Thymus (tissue), 11 donors: Measurements from ENCODE around the gene MFNG. TPM values are rescaled to one million over a fixed set of nuclear protein-coding genes. Genes with fewer than 3 reads are reported as not detected.

Experiments
- DNase-seq, 9 donors: peaks; one replicate each; pipeline ENCODE4 v3.0.0-alpha.2; 2013; ENCODE audit warnings: low spot score in 9 of 9, low read depth in 6 of 9, missing footprints in 1 of 9
- H3K27ac ChIP-seq, 2 donors: one replicate each; pipeline ENCODE4 v1.5.1; 2013; ENCODE audit warnings: control low read depth in 1 of 2, low read depth in 1 of 2, low read length in 1 of 2, mild to moderate bottlenecking in 1 of 2, moderate library complexity in 1 of 2
- H3K27me3 ChIP-seq, 2 donors: one replicate each; pipeline ENCODE4 v1.5.1; 2013; ENCODE audit warnings: low read length in 1 of 2; ENCODE audit not compliant: control insufficient read depth in 2 of 2, insufficient read depth in 1 of 2
- H3K36me3 ChIP-seq, 2 donors: one replicate each; pipeline ENCODE4 v1.5.1; 2013; ENCODE audit warnings: low read length in 1 of 2, mild to moderate bottlenecking in 1 of 2, moderate library complexity in 1 of 2; ENCODE audit not compliant: control insufficient read depth in 2 of 2, insufficient read depth in 2 of 2
- H3K4me1 ChIP-seq, 2 donors: one replicate each; pipeline ENCODE4 v1.5.1; 2013; ENCODE audit warnings: low read length in 2 of 2; ENCODE audit not compliant: control insufficient read depth in 2 of 2, insufficient read depth in 2 of 2
- H3K4me3 ChIP-seq, 2 donors: one replicate each; pipeline ENCODE4 v1.5.1; 2013; ENCODE audit warnings: low read length in 2 of 2, control low read depth in 1 of 2, mild to moderate bottlenecking in 1 of 2
- H3K9me3 ChIP-seq, 2 donors: one replicate each; pipeline ENCODE4 v1.5.1; 2013; ENCODE audit warnings: low read length in 1 of 2, mild to moderate bottlenecking in 1 of 2; ENCODE audit not compliant: control insufficient read depth in 2 of 2, insufficient read depth in 1 of 2
- WGBS: extraction: QIAGEN DNeasy Blood & Tissue Kit; methylation state at CpG from one replicate; pipeline ENCODE4 v1.1.7; 2013; 5-methylcytosine and 5-hydroxymethylcytosine counted together
- polyA plus RNA-seq: library from polyadenylated mRNA; stranded (reverse); fragments of 200-250 nt; gene quantifications from one replicate; pipeline ENCODE4 v1.2.3, GENCODE V29; 2013
- total RNA-seq: library from RNA; stranded (reverse); fragments of 120-200 nt; gene quantifications from one replicate; pipeline ENCODE4 v1.2.4, GENCODE V29; 2013
- donor health status: healthy.

MFNG gene
- total and polyA plus RNA-seq, 2 donors: 27.7 to 56.4 TPM

GRCh38 chr22:37428649-37429586, 57.3 kb downstream of the MFNG start:
- peaks cover 0 to 5% of the 10 kb centered on the region in 2 donors for H3K9me3 ChIP-seq
- H3K27me3 ChIP-seq: peaks cover 21 to 82% of the 10 kb centered on the region in 2 donors
- peak in 8 of 9 donors; percentile 45 to 83 (median 67) for DNase-seq
- 39% methylated on average over 15 of the region's 15 CpGs for WGBS
- H3K27ac ChIP-seq: no peak overlapping the region
- no peaks in the 10 kb centered on the region for H3K36me3 ChIP-seq
- no peak overlapping the region for H3K4me3 ChIP-seq
- H3K4me1 ChIP-seq: peaks cover 30 to 46% of the 10 kb centered on the region in 2 donors

GRCh38 chr22:37427711-37428635, 58.2 kb downstream of the MFNG start:
- no peak for DNase-seq
- H3K9me3 ChIP-seq: peaks cover 0 to 5% of the 10 kb centered on the region in 2 donors
- no peaks in the 10 kb centered on the region for H3K36me3 ChIP-seq
- peak overlapping the region in 1 of 2 donors; percentile 58 for H3K4me3 ChIP-seq
- peaks cover 30 to 46% of the 10 kb centered on the region in 2 donors for H3K4me1 ChIP-seq
- 19% methylated on average over 59 of the region's 59 CpGs for WGBS
- no peak overlapping the region for H3K27ac ChIP-seq
- peaks cover 21 to 81% of the 10 kb centered on the region in 2 donors for H3K27me3 ChIP-seq

- H3K27me3 ChIP-seq: peaks cover 21 to 78% of the 10 kb centered on the region in 2 donors
- H3K9me3 ChIP-seq: peaks cover 0 to under 1% of the 10 kb centered on the region in 2 donors
- WGBS: under 1% methylated on average over 72 of the region's 72 CpGs
- H3K36me3 ChIP-seq: no peaks in the 10 kb centered on the region
- no peak for DNase-seq
- peaks cover 30 to 46% of the 10 kb centered on the region in 2 donors for H3K4me1 ChIP-seq
- H3K4me3 ChIP-seq: peak within 1 kb of the TSS in 1 of 2 donors; percentile 58
- no peak within 1 kb of the TSS for H3K27ac ChIP-seq
Measured at GRCh38 chr22:37427135-37427710, 59.0 kb downstream of the MFNG start, which contains the start of gene ELFN2. TSS of gene ELFN2 (minus strand) at chr22:37427479. CDS start at chr22:37375534, 51,945 bp downstream.

- Histone ChIP-seq H3K27ac (no peak overlapping the region), H3K4me1 (peaks cover 30 to 46% of the 10 kb centered on the region in 2 donors), H3K27me3 (peaks cover 23 to 83% of the 10 kb centered on the region in 2 donors), H3K36me3 (no peaks in the 10 kb centered on the region), H3K4me3 (peak overlapping the region in 1 of 2 donors; percentile 58), H3K9me3 (no peaks in the 10 kb centered on the region)
- 4% methylated on average over 24 of the region's 24 CpGs for WGBS
- no peak for DNase-seq
Measured at GRCh38 chr22:37426706-37427134, 59.5 kb downstream of the MFNG start.

- Histone ChIP-seq H3K36me3 (no peaks in the 10 kb centered on the region), H3K9me3 (no peaks in the 10 kb centered on the region), H3K27me3 (peaks cover 27 to 85% of the 10 kb centered on the region in 2 donors), H3K4me3 (peak overlapping the region in 1 of 2 donors; percentile 58), H3K27ac (peak overlapping the region in 1 of 2 donors; percentile 8), H3K4me1 (peaks cover 30 to 53% of the 10 kb centered on the region in 2 donors)
- peak in 8 of 9 donors; percentile 37 to 83 (median 55) for DNase-seq
- WGBS: 20% methylated on average over 43 of the region's 43 CpGs
Measured at GRCh38 chr22:37425800-37426705, 60.1 kb downstream of the MFNG start.

- no peak overlapping the region for H3K27ac ChIP-seq
- DNase-seq: no peak
- peak overlapping the region in 1 of 2 donors; percentile 58 for H3K4me3 ChIP-seq
- WGBS: 80% methylated on average over 11 of the region's 11 CpGs
- H3K4me1 ChIP-seq: peaks cover 33 to 60% of the 10 kb centered on the region in 2 donors
- H3K27me3 ChIP-seq: peaks cover 34 to 86% of the 10 kb centered on the region in 2 donors
- no peaks in the 10 kb centered on the region for H3K36me3 ChIP-seq
- H3K9me3 ChIP-seq: peaks cover 0 to 3% of the 10 kb centered on the region in 2 donors
Measured at GRCh38 chr22:37425369-37425768, 60.8 kb downstream of the MFNG start.

GRCh38 chr22:37423283-37423682, 62.9 kb downstream of the MFNG start:
- H3K27me3 ChIP-seq: peaks cover 44 to 93% of the 10 kb centered on the region in 2 donors
- H3K36me3 ChIP-seq: no peaks in the 10 kb centered on the region
- WGBS: 96% methylated on average over 8 of the region's 8 CpGs
- DNase-seq: no peak
- H3K9me3 ChIP-seq: peaks cover 0 to 4% of the 10 kb centered on the region in 2 donors
- H3K4me3 ChIP-seq: no peak overlapping the region
- no peak overlapping the region for H3K27ac ChIP-seq
- peaks cover 37 to 73% of the 10 kb centered on the region in 2 donors for H3K4me1 ChIP-seq
